ENCODE data around the gene C1orf198. TPM values are rescaled to one million over a fixed set of nuclear protein-coding genes. Genes with fewer than 3 reads are reported as not detected.

Gene C1orf198
- total RNA-seq, 8 experiments from 2014 or later, result 10.5 to 62.8 (median 38.9) TPM

DNA sequence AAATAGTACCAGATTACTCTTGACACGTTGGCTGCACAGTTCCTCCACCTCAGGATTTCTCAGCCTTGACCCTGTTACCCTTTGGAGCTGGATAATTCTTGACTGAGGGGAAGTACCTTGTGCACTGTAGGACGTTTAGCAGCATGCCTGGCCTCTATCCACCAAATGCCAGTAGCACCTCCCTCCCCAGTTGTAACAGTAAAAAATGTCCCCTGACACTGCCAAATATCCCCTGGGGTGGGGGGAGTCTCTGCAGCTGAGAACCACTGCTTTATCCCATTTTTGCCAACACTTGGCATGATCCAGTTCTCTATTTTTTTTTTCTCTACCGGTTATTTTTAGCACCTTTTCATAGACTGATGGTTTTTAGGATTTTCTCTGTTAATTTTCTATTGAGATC is 34.0 kb downstream of the C1orf198 start:
- ATAC-seq (replicated peaks in 6 of 8), result no peak
- Histone ChIP-seq H3K27ac (no peak overlapping the region), H3K4me1 (replicated peaks in 1 of 2) (peaks cover 8 to 14% of the 10 kb centered on the region in 2 donors), H3K4me3 (no peak overlapping the region)
- WGBS, 10 experiments, result 0 to 96% (median 75%) methylated on average over 1 to 3 of the region's 3 CpGs; no CpG with 5 or more reads in 1 of the 10 experiments
- in situ Hi-C loops (cut with MboI; ENCODE audit: low pct_unique_long_range_greater_than_20kb in 2 of 9, low sequenced_read_pairs in 9 of 9, unreplicated experiment in 9 of 9), result no loop called here

- Histone ChIP-seq H3K27ac (no peak overlapping the region), H3K4me1 (replicated peaks in 1 of 2) (peaks cover 8 to 14% of the 10 kb centered on the region in 2 donors), H3K4me3 (no peak overlapping the region)
- in situ Hi-C loops (cut with MboI; ENCODE audit: low pct_unique_long_range_greater_than_20kb in 2 of 9, low sequenced_read_pairs in 9 of 9, unreplicated experiment in 9 of 9), result no loop called here
- no peak for ATAC-seq (replicated peaks in 6 of 8)
- 17 to 94% (median 80%) methylated on average over 1 to 3 of the region's 3 CpGs; no CpG with 5 or more reads in 1 of the 10 experiments for WGBS, 10 experiments
Observed at GRCh38 chr1:230833511-230833910, 34.8 kb downstream of the C1orf198 start.

- in situ Hi-C loops (cut with MboI; ENCODE audit: low pct_unique_long_range_greater_than_20kb in 2 of 9, low sequenced_read_pairs in 9 of 9, unreplicated experiment in 9 of 9), result no loop called here
- WGBS, 10 experiments, result 75 to 100% (median 85%) methylated on average over 1 of the region's 1 CpG; no CpG with 5 or more reads in 6 of the 10 experiments
- Histone ChIP-seq H3K4me1 (replicated peaks in 1 of 2) (peaks cover 13 to 18% of the 10 kb centered on the region in 2 donors), H3K4me3 (no peak overlapping the region), H3K27ac (no peak overlapping the region)
- peak in 3 of 8 experiments; percentile 67 to 93 (median 93) for ATAC-seq (replicated peaks in 6 of 8)
Observed at GRCh38 chr1:230832476-230832875, 35.8 kb downstream of the C1orf198 start.

- ATAC-seq (replicated peaks in 6 of 8), result peak in 3 of 8 experiments; percentile 16 to 34 (median 27)
- Histone ChIP-seq H3K4me3 (no peak overlapping the region), H3K4me1 (replicated peaks in 1 of 2) (peaks cover 16 to 19% of the 10 kb centered on the region in 2 donors), H3K27ac (no peak overlapping the region)
- in situ Hi-C loops (cut with MboI; ENCODE audit: low pct_unique_long_range_greater_than_20kb in 2 of 9, low sequenced_read_pairs in 9 of 9, unreplicated experiment in 9 of 9), result no loop called here
- 0 to 89% (median 70%) methylated on average over 1 of the region's 1 CpG; no CpG with 5 or more reads in 3 of the 10 experiments for WGBS, 10 experiments
Observed at GRCh38 chr1:230831771-230832170, 36.5 kb downstream of the C1orf198 start.

DNA sequence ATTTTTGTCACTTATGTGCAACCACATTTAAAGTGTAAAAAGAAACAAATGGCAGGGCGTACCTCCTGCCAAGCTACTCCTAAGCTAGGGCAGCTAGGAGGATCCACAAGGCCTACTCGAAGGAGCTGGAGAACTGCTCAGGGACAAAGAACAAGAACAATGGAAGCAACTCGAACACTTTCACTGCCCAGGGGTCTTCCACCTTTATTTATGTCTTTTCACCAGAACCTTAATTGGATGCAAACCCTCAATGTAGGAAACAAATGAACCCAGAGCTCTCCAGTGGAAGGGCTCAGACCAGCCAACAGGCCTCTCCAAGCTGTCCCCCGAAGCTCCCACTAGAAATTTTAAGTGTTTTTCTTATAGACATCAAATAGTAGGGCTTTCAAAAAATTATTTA is 39.9 kb downstream of the C1orf198 start:
- in situ Hi-C loops (cut with MboI; ENCODE audit: low pct_unique_long_range_greater_than_20kb in 2 of 9, low sequenced_read_pairs in 9 of 9, unreplicated experiment in 9 of 9), result no loop called here
- no peak overlapping the region for H3K27ac ChIP-seq
- 45 to 92% (median 79%) methylated on average over 1 to 4 of the region's 4 CpGs; no CpG with 5 or more reads in 1 of the 10 experiments for WGBS, 10 experiments
- no peak overlapping the region for H3K4me3 ChIP-seq
- H3K4me1 ChIP-seq (replicated peaks in 1 of 2), result peaks cover 36 to 45% of the 10 kb centered on the region in 2 donors
- no peak for ATAC-seq (replicated peaks in 6 of 8)

- WGBS, 10 experiments, result 20 to 89% (median 88%) methylated on average over 1 to 5 of the region's 5 CpGs; no CpG with 5 or more reads in 3 of the 10 experiments
- no peak overlapping the region for H3K27ac ChIP-seq
- in situ Hi-C loops (cut with MboI; ENCODE audit: low pct_unique_long_range_greater_than_20kb in 2 of 9, low sequenced_read_pairs in 9 of 9, unreplicated experiment in 9 of 9), result no loop called here
Observed at GRCh38 chr1:230827801-230828200, 40.5 kb downstream of the C1orf198 start.

DNA sequence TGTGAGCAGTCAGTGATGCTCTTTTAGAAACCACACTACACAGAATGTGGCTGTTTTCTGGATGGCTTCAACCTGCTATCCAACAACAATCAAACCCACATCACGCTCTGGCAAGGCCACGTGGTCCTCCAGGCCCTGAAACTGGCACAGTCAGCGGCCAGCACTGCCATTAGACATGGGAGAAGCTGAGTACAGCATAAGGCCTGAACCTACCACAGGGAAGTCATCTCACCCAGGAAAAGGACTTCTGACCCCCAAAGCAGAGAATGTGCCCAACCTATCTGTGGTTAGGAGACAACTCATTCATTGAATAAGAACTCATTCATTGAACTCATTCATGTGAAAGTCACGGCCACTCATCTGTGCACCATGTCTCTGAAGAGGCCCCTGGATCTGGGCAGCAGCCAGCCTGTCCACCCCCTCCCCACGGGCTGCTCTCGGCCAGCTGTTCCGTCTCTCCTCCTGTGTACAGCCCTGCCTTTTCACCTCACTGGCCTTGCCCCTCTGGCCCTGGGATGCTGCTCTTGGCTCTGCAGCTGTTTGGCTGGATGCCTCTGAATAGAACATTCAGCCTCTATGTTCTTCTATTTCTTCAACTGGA is 41.1 kb downstream of the C1orf198 start:
- Histone ChIP-seq H3K4me3 (no peak overlapping the region), H3K27ac (no peak overlapping the region), H3K4me1 (replicated peaks in 1 of 2) (peaks cover 42 to 49% of the 10 kb centered on the region in 2 donors)
- in situ Hi-C loops (cut with MboI; ENCODE audit: low pct_unique_long_range_greater_than_20kb in 2 of 9, low sequenced_read_pairs in 9 of 9, unreplicated experiment in 9 of 9), result no loop called here
- 43 to 100% (median 65%) methylated on average over 1 to 6 of the region's 7 CpGs; no CpG with 5 or more reads in 4 of the 10 experiments for WGBS, 10 experiments
- ATAC-seq (replicated peaks in 6 of 8), result peak in 4 of 8 experiments; percentile 7 to 43 (median 29)

More at GRCh38 chr1:230827801-230828200, 40.5 kb downstream of the C1orf198 start:
- Histone ChIP-seq H3K4me1 (replicated peaks in 1 of 2) (peaks cover 42 to 49% of the 10 kb centered on the region in 2 donors), H3K4me3 (no peak overlapping the region)
- no peak for ATAC-seq (replicated peaks in 6 of 8)

DNA sequence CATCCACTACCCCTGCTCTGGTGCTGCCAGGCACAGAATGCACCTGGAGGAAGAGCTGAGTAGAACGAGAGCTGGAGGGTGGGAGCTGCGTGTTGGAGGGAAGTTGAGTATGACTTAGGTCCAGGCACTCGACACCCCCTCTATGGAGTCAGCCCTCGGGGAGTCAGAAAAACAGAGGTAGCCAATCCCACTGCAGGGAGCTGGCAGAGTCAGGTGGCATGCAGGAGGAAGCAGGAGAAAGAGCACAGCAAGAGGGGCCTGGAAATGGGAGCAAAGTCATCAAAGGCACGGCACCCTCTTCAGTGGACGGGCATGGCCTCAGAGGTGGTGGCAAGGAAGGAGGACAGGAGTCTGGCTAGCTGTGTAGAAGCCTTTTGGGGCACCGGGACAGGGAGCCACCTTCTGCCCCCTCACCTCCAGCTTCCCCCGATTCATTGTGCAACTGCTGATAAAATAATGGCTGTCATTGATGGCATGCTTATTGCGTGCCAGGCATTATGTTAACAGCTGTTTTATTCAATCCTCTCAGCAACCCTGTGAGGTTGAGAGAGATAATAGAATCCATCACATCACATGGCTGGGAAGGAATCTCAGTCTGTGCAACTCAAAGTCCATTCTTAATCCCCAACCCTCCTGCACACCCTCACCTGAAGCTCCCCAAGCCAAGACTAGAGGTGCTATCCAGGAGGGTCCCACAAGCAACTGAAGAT is 42.0 kb downstream of the C1orf198 start:
- no peak for ATAC-seq (replicated peaks in 6 of 8)
- peaks cover 42 to 49% of the 10 kb centered on the region in 2 donors for H3K4me1 ChIP-seq (replicated peaks in 1 of 2)
- no peak overlapping the region for H3K4me3 ChIP-seq
- WGBS, 10 experiments, result 60 to 100% (median 87%) methylated on average over 1 to 9 of the region's 9 CpGs; no CpG with 5 or more reads in 5 of the 10 experiments
- peak overlapping the region; percentile 73 to 74 for H3K27ac ChIP-seq
- in situ Hi-C loops (cut with MboI; ENCODE audit: low pct_unique_long_range_greater_than_20kb in 2 of 9, low sequenced_read_pairs in 9 of 9, unreplicated experiment in 9 of 9), result no loop called here

DNA sequence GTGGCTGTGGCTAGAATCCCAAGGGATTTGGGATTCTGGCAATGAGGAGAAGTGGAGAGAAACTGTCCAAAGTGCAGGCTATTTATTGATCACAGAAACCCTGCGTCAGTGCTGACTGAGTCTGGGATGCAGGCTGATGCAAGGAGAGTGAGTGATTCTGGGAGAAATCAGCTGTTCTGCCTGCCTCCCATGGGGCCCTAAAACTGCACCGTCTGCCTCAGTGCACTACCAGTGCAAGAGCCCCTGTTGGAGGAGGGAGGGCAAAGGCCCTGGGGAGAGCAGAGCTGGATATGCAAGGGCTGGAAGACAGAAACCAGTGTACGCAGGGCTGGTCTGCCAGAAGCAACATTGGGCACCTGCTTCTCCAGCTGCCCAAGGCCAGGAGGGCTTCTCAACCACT is 42.6 kb downstream of the C1orf198 start:
- 20 to 100% (median 57%) methylated on average over 1 to 2 of the region's 3 CpGs; no CpG with 5 or more reads in 4 of the 10 experiments for WGBS, 10 experiments
- Histone ChIP-seq H3K4me1 (replicated peaks in 1 of 2) (peaks cover 42 to 49% of the 10 kb centered on the region in 2 donors), H3K4me3 (no peak overlapping the region), H3K27ac (peak overlapping the region; percentile 73 to 74)
- in situ Hi-C loops (cut with MboI; ENCODE audit: low pct_unique_long_range_greater_than_20kb in 2 of 9, low sequenced_read_pairs in 9 of 9, unreplicated experiment in 9 of 9), result no loop called here
- ATAC-seq (replicated peaks in 6 of 8), result peak in 5 of 8 experiments; percentile 24 to 39 (median 33)

DNA sequence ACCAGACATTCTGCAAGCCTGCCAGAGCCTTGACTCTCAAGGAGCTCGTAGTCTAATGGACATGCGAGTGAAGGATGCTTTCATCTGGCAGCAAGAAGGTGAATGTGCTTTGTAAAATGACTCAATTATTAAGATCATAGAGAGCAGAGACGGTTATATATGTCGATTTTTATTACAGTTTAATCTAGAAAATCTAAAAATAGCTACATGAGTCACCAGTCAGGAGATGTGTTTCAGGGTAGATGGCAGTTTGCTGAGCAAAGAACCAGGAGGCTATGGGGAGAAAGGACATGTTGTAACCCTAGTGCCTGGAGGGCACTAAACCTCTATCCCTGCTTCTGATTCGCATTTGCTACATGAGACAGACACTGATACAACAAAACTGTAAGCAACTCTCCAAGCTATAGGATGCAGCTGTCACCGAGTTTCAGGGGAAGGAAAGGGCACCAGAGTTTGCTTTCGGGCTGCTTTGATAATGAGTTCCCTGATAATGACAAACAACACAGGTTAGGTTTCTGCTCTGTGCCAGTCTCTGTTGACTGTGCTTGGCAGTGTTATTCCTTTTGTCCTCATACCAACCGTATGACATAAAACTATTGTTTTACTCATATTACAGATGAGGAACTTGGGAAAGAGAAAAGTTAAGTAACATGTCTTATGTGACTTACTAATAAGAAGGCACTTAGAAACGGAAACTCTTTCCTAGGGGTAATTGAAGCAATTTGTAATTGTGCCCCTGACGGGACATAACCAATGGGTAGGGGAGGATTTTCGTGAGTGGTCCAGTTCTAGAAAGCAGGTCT is 43.2 kb downstream of the C1orf198 start:
- in situ Hi-C loops (cut with MboI; ENCODE audit: low pct_unique_long_range_greater_than_20kb in 2 of 9, low sequenced_read_pairs in 9 of 9, unreplicated experiment in 9 of 9), result no loop called here
- Histone ChIP-seq H3K4me1 (replicated peaks in 1 of 2) (peaks cover 42 to 49% of the 10 kb centered on the region in 2 donors), H3K4me3 (no peak overlapping the region), H3K27ac (peak overlapping the region; percentile 73 to 74)
- ATAC-seq (replicated peaks in 6 of 8), result peak; percentile 60 to 88 (median 84)
- 0 to 77% (median 66%) methylated on average over 3 to 11 of the region's 11 CpGs; no CpG with 5 or more reads in 1 of the 10 experiments for WGBS, 10 experiments

DNA sequence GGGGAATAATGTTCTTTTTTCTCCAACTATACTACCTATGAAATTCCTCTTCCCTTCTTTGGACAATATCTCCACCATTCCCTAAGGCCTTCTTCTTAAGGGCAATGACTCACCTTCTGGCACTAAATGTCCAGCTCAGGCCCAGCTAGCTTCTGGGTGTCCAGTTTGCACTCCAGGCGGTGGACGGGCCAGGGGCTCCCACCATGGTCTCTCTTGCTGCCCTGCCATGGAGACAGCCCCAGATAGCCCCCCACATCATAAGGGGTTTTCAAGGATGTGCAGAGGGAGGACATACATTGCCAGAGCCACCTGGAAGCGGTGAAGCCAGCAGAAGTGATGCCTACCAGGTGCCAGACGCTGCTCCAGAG is 43.8 kb downstream of the C1orf198 start:
- H3K27ac ChIP-seq, result peak overlapping the region; percentile 35 to 73
- ATAC-seq (replicated peaks in 6 of 8), result peak in 3 of 8 experiments; percentile 8 to 27 (median 14)
- no peak overlapping the region for H3K4me3 ChIP-seq
- in situ Hi-C loops (cut with MboI; ENCODE audit: low pct_unique_long_range_greater_than_20kb in 2 of 9, low sequenced_read_pairs in 9 of 9, unreplicated experiment in 9 of 9), result no loop called here
- 40 to 100% (median 86%) methylated on average over 1 to 4 of the region's 4 CpGs; no CpG with 5 or more reads in 2 of the 10 experiments for WGBS, 10 experiments
- H3K4me1 ChIP-seq (replicated peaks in 1 of 2), result peaks cover 42 to 49% of the 10 kb centered on the region in 2 donors

GRCh38 chr1:230823931-230824381 is 44.4 kb downstream of the C1orf198 start:
- in situ Hi-C loops (cut with MboI; ENCODE audit: low pct_unique_long_range_greater_than_20kb in 2 of 9, low sequenced_read_pairs in 9 of 9, unreplicated experiment in 9 of 9), result no loop called here
- 6 to 100% (median 60%) methylated on average over 1 to 3 of the region's 3 CpGs; no CpG with 5 or more reads in 5 of the 10 experiments for WGBS, 10 experiments

More at GRCh38 chr1:230823931-230824381, 44.4 kb downstream of the C1orf198 start:
- peaks cover 42 to 49% of the 10 kb centered on the region in 2 donors for H3K4me1 ChIP-seq (replicated peaks in 1 of 2)
- no peak overlapping the region for H3K4me3 ChIP-seq
- no peak overlapping the region for H3K27ac ChIP-seq
- ATAC-seq (replicated peaks in 6 of 8), result no peak

All from motor neuron (in vitro differentiated cells).